Neural crest cell (in vitro differentiated cells): ENCODE results near the gene ZNF490. TPM values are rescaled to one million over a fixed set of nuclear protein-coding genes. Genes with fewer than 3 reads are reported as not detected.
A peak's percentile ranks its signal among the peaks of the same experiment; 100 is the strongest.

Source experiments
- DNase-seq: peaks from one replicate; pipeline ENCODE4 v3.0.0; 2021; ENCODE audit warnings: low read depth, mixed read lengths, low spot score
- H3K27ac Mint-ChIP-seq: one replicate; pipeline ENCODE4 v1.8.0; 2021; ENCODE audit warnings: mild to moderate bottlenecking, mixed read lengths; ENCODE audit not compliant: unreplicated experiment
- H3K27me3 Mint-ChIP-seq: 2 replicates; pipeline ENCODE4 v1.8.0; 2021; ENCODE audit warnings: low read depth, mild to moderate bottlenecking, mixed read lengths
- H3K36me3 Mint-ChIP-seq: 2 replicates; pipeline ENCODE4 v1.8.0; 2021; ENCODE audit warnings: low read depth, mild to moderate bottlenecking, mixed read lengths
- H3K4me1 Mint-ChIP-seq: 2 replicates; pipeline ENCODE4 v1.8.0; 2021; ENCODE audit warnings: mixed read lengths
- H3K4me3 Mint-ChIP-seq: one replicate; pipeline ENCODE4 v1.8.0; 2021; ENCODE audit warnings: mild to moderate bottlenecking, mixed read lengths
- H3K9me3 Mint-ChIP-seq: 2 replicates; pipeline ENCODE4 v1.8.0; 2021; ENCODE audit warnings: mixed read lengths
- long read RNA-seq: library from polyadenylated mRNA; unstranded; transcript quantifications from one replicate; pipeline ENCODE4 v2.0.0, GENCODE V29; 2020
- total RNA-seq: library from RNA; stranded (reverse); gene quantifications from 2 replicates; pipeline ENCODE4 v1.2.1, GENCODE V29; 2021
- TF ChIP-seq, protein P1 (sequence below): fragments of 200-600 bp; sonication (generic); conservative IDR thresholded peaks from 2 replicates; pipeline ENCODE4 v1.5.0; 2021; ENCODE audit warnings: antibody characterized with exemption, mild to moderate bottlenecking

Gene ZNF490
- 10.3 and 12.2 TPM in 2 replicates for total RNA-seq
- long read RNA-seq, partial matches to known transcripts, result 0 of 4 reads
- long read RNA-seq, other reads (novel, unspliced or antisense), result 3 of 4 reads

DNA sequence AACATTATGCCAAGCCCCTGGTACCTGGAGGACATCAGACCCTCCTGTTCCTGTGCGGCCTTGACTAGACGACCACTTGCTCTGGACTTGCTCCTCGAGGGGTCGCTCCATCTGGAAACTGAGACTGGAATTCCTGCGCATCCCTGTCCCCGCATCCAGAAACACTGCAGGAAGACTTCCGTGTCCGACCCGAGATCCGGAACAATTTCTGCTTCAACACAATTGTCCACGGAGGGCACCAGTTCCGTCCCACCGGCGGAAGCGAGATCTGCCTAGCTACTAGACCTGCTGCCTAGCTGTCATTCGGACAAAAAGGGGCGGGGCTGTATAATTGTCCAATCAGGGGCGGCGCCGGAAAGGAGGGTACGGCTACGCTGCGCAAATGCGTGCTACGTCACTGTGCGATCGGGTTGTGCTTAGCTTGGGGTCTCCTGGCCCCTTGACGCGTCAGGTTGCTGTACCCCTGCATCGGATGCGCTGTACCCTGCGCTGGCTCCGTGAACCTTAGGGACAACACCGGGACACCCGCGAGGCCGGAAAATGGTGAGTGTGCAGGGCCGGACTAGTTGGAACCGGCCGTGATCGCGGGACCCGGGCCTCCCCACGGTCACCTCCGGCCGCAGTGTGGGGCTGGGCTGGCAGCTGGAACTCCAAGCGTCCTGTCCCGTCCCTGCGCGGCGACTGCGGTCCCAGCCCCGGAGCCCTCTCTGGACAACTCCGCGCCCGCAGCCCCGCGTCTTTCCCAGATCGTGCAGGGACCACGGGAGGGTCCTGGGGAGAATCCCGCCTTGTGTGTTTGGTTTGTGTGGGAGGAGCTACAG lies at the start of gene ZNF490, which contains the start of gene ZNF791:
Gene ZNF490, minus strand, starts transcription at position 274 of the 821 bp plus-strand sequence. Its CDS starts 133 bp downstream, at position 141.
Gene ZNF791, plus strand, starts transcription at position 381 of the 821 bp plus-strand sequence. Its CDS starts 160 bp downstream, at position 541.
- TF ChIP-seq, protein P1, sequence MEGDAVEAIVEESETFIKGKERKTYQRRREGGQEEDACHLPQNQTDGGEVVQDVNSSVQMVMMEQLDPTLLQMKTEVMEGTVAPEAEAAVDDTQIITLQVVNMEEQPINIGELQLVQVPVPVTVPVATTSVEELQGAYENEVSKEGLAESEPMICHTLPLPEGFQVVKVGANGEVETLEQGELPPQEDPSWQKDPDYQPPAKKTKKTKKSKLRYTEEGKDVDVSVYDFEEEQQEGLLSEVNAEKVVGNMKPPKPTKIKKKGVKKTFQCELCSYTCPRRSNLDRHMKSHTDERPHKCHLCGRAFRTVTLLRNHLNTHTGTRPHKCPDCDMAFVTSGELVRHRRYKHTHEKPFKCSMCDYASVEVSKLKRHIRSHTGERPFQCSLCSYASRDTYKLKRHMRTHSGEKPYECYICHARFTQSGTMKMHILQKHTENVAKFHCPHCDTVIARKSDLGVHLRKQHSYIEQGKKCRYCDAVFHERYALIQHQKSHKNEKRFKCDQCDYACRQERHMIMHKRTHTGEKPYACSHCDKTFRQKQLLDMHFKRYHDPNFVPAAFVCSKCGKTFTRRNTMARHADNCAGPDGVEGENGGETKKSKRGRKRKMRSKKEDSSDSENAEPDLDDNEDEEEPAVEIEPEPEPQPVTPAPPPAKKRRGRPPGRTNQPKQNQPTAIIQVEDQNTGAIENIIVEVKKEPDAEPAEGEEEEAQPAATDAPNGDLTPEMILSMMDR, result no peak
- H3K4me3 Mint-ChIP-seq, result peak within 1 kb of the TSS; percentile 100
- peaks cover 5% of the 10 kb centered on the region for H3K36me3 Mint-ChIP-seq
- H3K4me1 Mint-ChIP-seq, result peaks cover 16% of the 10 kb centered on the region
- H3K27ac Mint-ChIP-seq, result peak within 1 kb of the TSS; percentile 100
- H3K27me3 Mint-ChIP-seq, result no peaks in the 10 kb centered on the region
- H3K9me3 Mint-ChIP-seq, result no peaks in the 10 kb centered on the region
- DNase-seq, result peak; percentile 96

GRCh38 chr19:12657966-12658365 lies 47.4 kb upstream of the ZNF490 start:
- Mint-ChIP-seq H3K4me1 (no peaks in the 10 kb centered on the region), H3K27me3 (no peaks in the 10 kb centered on the region), H3K9me3 (no peaks in the 10 kb centered on the region), H3K27ac (no peak overlapping the region), H3K36me3 (peaks cover 16% of the 10 kb centered on the region), H3K4me3 (no peak overlapping the region)
- TF ChIP-seq, protein P1, result no peak
- no peak for DNase-seq

- Mint-ChIP-seq H3K27ac (no peak overlapping the region), H3K36me3 (peaks cover 16% of the 10 kb centered on the region), H3K9me3 (no peaks in the 10 kb centered on the region), H3K27me3 (no peaks in the 10 kb centered on the region), H3K4me1 (no peaks in the 10 kb centered on the region), H3K4me3 (no peak overlapping the region)
- DNase-seq, result no peak
- TF ChIP-seq, protein P1, result no peak
Measured at GRCh38 chr19:12656899-12657571, 46.4 kb upstream of the ZNF490 start.

- Mint-ChIP-seq H3K4me1 (no peaks in the 10 kb centered on the region), H3K36me3 (peaks cover 20% of the 10 kb centered on the region), H3K9me3 (no peaks in the 10 kb centered on the region), H3K27ac (no peak overlapping the region), H3K27me3 (no peaks in the 10 kb centered on the region), H3K4me3 (no peak overlapping the region)
- no peak for DNase-seq
- TF ChIP-seq, protein P1, result no peak
Measured at GRCh38 chr19:12655546-12655945, 44.9 kb upstream of the ZNF490 start.

- Mint-ChIP-seq H3K27ac (no peak overlapping the region), H3K9me3 (no peaks in the 10 kb centered on the region)
Measured at GRCh38 chr19:12652219-12652618, 41.6 kb upstream of the ZNF490 start.

More at GRCh38 chr19:12652219-12652618, 41.6 kb upstream of the ZNF490 start:
- TF ChIP-seq, protein P1, result no peak
- Mint-ChIP-seq H3K27me3 (no peaks in the 10 kb centered on the region), H3K4me1 (no peaks in the 10 kb centered on the region), H3K36me3 (peaks cover 17% of the 10 kb centered on the region), H3K4me3 (no peak overlapping the region)
- no peak for DNase-seq
